Activated CD4-positive, alpha-beta T cell treated with anti-CD3 and anti-CD28 coated beads, Interleukin-2, amount 50 U/mL, for 24 hours (primary cell): ENCODE measurements around the gene DLG1.
A peak's percentile ranks its signal among the peaks of the same experiment; 100 is the strongest.

Experiments
- DNase-seq, 2 donors: peaks; one replicate each; pipeline ENCODE4 v3.0.0-alpha.2; 2020; ENCODE audit warnings: low read depth in 1 of 2, low spot score in 1 of 2

Gene DLG1

GRCh38 chr3:197253238-197253947, 45.0 kb downstream of the DLG1 start:
- peak in 1 of 2 donors; percentile 1 for DNase-seq

DNA sequence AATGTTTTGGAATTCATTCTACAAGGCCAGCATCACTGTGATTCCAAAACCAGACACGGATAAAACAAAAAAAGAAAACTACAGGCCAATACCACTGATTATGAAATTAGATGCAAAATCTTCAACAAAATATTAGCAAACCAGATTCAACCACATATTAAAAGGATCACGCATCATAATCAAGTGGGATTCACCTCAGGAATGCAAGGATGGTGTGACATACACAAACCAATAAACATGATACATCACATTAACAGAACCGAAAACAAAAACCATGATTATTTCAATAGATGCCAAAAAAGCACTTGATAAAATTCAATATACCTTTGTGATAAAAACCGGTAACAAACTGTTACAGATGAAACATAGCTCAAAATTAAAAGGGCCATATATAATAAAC, 48.9 kb downstream of the DLG1 start:
- DNase-seq = no peak

DNA sequence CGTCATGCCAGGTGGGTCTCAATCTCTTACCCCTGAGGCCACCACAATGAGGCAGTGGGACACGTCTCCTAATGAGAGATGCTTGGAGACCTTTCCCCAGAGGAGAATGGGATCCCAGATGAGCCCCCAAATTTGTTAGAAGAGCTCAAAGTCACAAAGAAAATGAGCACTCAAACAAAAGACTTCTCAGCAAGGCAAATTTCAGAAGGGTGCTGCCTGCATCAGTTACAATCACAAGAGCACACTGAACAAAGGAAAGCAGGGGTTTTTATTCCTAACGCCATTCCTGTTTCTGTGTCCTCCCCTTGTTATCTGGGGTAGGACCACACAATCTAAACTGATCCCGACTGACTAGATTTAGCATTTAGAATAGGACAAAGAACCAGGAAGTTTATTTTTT, 50.1 kb downstream of the DLG1 start:
- DNase-seq = no peak

GRCh38 chr3:197244751-197245150, 53.7 kb downstream of the DLG1 start:
- DNase-seq = no peak

DNA sequence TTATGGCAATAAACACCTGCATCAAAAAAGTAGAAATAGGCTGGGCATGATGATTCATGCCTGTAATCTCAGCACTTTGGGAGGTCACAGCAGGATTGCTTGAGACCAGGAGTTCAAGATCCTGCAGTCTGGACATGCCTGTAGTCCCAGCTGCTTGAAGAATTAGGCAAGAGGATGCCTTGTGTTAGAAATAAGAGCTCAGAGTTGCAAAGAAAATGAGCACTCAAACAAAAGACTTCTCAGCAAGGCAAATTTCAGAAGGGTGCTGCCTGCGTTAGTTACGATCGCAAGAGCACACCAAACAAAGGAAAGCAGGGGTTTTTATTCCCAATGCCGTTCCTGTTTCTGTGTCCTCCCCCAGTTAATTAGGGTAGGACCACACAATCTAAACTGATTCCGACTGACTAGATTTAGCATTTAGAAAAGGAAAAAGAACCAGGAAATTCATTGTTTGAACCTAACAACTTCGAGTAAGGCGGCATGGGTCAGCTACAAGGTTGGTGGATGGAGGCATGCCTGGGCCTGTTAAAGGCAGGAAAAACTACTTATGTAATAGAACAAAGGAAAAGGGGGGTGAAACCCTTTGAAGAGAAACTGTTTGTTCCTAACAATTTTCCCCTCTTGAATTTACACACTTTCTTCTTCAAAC, 55.5 kb downstream of the DLG1 start:
- no peak for DNase-seq

DNA sequence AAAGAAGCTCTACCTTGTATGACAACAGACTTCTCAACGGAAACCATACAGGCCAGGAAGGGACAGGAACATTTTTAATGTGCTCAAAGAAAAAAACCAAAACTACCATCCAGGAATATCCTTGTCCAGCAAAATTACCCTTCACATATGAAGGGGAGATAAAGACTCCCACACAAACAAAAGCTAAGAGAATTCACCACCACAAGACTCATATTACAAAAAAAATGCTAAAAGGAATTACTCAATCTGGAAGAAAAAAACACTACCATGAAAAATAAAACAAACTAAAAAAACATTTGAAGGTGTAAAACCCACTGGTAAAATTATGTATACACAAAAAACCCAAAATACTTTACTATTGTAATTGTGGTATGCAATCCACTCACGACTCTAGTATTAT, 57.2 kb downstream of the DLG1 start:
- DNase-seq = no peak

DNA sequence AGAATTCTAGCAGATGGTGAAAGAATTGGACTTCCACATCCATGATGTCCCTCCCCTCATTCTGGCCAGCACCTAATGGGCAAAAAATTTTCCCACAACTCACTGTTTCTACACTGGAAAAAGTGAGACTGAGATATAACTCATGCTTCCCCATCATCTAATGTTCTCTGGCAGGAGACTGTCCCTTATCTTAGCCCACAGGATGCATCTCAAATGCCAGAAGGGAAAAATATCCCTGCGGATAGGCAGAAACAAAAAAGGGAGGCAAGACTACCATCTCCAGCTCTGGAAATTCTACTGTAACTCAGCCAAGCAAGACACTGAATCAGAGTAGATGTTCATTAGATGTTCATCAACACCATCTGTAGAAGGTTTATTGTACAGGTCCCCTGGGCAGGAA, 58.6 kb downstream of the DLG1 start:
- DNase-seq = no peak

DNA sequence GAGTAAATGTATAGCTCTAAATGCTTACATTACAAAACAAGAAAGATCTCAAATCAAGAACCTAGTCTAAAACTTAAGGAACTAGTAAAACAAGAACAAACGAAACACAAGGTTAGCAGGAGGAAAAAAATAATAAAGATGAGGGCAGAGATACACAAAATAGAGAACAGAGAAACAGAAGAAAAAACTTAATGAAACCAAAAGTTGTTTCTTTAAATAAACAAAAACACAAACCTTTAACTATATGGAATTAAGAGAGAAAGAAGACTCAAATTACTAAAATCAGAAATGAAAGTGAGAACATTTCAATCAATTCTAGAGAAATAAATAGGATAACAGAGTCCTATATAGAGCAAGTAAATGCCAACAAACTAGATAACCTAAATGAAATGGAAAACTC, 59.6 kb downstream of the DLG1 start:
- DNase-seq = no peak

- DNase-seq = no peak
These were observed 60.5 kb downstream of the DLG1 start for GRCh38 chr3:197237897-197238296.

DNA sequence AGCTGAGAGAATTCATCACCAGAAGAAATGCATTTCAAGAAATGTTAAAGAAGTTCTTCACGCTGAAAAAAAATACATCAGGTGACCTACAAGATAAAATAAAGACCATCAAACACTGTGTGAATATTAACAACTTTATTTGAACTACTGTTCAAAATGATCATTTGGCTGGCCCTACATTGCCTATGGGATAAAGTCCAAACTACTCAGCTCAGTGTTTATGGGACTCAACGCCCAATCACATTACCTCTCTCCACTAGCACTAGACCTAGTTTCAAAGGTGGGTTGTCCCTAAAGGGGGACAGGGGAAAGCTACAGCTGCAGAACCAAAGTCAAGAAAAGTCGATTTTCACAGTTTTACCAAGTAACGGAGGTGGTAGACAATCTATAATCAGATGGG, 62.0 kb downstream of the DLG1 start:
- DNase-seq = no peak

DNA sequence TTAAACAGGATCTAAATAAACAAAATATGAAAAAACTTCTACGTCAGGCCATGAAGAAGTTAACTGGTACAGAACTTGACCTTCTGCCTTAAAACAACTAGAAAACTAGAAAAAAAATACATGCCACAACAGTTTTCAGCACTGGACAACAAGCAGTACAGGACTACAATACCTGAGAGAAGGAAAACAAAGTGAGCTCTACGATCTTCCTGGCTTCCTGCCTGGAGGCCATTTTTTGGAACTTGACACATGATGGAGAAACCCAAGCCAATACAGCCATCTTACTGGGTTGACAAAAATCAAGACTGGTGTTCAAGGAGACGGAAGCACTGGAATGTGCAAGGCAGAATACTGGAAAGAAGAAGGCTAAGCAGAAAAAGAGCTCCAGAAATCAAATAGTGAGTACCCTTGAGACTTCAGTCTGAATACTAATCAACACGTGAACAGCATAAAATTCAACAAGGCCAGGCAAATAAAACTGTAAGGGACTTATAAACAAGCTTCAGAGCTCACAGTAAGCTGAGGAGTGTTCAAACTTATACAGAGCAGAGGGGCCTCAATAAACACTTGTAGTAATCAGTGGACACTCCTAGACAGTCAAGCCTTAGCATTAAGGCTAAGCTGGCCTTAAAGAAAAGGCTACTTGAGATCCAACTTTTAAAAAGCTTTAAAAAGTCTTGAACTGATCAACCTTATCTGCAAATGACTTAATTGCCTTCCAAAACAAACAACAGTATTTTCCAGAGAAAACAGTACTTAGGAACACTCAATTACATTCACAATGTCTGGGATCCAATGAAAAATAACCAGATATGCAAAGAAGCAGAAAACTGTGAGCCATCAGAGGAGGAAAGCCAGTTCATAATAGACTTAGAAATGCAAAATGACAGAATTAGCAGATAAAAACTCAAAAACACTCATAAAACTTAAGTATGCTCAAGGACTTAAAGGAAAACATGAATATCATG, 63.2 kb downstream of the DLG1 start:
- DNase-seq = no peak

GRCh38 chr3:197231321-197231720, 67.1 kb downstream of the DLG1 start:
- DNase-seq = no peak

- DNase-seq = no peak
These were observed 68.6 kb downstream of the DLG1 start for GRCh38 chr3:197229836-197230235.

GRCh38 chr3:197229178-197229577, 69.2 kb downstream of the DLG1 start:
- DNase-seq = no peak

DNA sequence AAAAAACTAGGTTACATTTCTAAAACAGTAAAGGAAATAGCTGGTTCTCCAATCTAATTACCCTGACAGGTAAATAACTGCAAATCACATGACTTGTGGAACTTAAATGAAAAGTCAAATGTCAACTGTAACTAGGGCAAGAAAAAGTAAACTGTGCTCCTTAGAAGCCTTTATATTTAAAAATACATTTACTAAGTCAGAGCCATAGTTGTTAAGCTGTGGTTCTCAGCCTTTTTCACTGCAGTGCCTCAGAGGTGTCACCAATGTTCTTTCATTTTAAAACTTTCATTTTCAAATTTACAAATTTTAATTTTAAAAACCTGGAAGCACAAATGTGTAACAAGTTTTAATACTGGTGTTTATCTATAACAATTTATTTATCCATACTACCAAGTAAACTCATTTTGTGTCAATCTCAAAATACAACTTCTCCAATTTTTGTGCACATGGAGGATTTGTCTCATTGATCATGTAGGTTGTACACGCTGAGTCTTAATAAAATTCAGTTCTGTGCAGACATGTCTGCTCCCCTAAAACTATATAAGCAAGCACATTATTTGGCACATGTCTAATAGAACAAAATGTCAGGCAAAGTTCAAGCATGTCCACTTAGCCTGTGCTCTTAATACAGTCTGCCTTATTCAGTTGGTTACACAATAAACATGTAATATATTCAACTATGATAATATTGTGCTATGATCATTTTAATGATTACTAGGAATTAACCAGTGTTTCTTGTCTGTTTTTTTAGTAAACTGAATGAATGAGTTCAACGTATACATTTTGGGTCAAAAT, 70.4 kb downstream of the DLG1 start:
- no peak for DNase-seq

- DNase-seq = no peak
These were observed 72.2 kb downstream of the DLG1 start for GRCh38 chr3:197226179-197226578.

DNA sequence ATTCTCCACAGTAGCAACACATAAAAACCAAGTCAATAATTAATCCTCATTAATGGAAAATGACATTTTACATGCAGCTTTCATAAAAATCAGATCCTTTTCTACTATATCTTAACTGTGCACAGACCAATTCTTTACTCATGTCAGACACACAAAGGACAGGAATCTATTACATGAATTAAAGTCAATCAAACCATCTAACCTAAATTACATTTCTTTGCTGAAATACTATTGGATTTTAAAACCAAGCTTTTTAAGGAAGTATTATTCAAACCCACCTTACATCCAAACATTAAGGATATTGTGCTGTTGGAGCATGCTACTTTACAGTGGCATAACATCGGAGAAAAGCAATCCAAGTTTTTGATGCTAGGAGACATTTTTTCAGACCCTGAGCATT, 72.8 kb downstream of the DLG1 start:
- DNase-seq = no peak

GRCh38 chr3:197224034-197224444, 74.4 kb downstream of the DLG1 start:
- DNase-seq = peak in 1 of 2 donors; percentile 3

GRCh38 chr3:197222937-197223370, 75.5 kb downstream of the DLG1 start:
- DNase-seq = no peak

- no peak for DNase-seq
These were observed 78.8 kb downstream of the DLG1 start for GRCh38 chr3:197219619-197220018.

GRCh38 chr3:197218210-197218609, 80.2 kb downstream of the DLG1 start:
- no peak for DNase-seq
